H54 (cell line): Measurements from ENCODE around the gene ATP8B2.
"Not testable (repeated sequence)": the region's sequence is repeated elsewhere in the genome, so short reads cannot be mapped to it uniquely, and the experiment has no call there.

Experiments used
- DNase-seq: peaks from one replicate; pipeline ENCODE4 v3.0.0; 2011; ENCODE audit warnings: low spot score, mixed read lengths; ENCODE audit not compliant: insufficient read length
- FAIRE-seq: peaks from 3 replicates; lab custom pipeline; 2011; peaks lifted over from hg19 to GRCh38; lab: Jason Lieb, UNC
- POLR2A ChIP-seq: IDR thresholded peaks from 2 replicates; pipeline ENCODE4 v1.6.1; 2011; ENCODE audit warnings: low read depth, mild to moderate bottlenecking, low read length

Gene ATP8B2

GRCh38 chr1:154329551-154330131 lies 4.3 kb downstream of the ATP8B2 start:
- TF ChIP-seq POLR2A, result no peak
- DNase-seq (no peak), FAIRE-seq (no peak)

GRCh38 chr1:154330669-154331068 lies 5.3 kb downstream of the ATP8B2 start:
- DNase-seq (no peak), FAIRE-seq (no peak)
- no peak for TF ChIP-seq POLR2A

GRCh38 chr1:154334079-154335024 lies 9.0 kb downstream of the ATP8B2 start:
- no peak for FAIRE-seq
- DNase-seq, result no peak
- no peak for TF ChIP-seq POLR2A

- TF ChIP-seq POLR2A, result no peak
- DNase-seq, result peak; percentile 78
- no peak for FAIRE-seq
Measured at GRCh38 chr1:154335025-154335714, 9.8 kb downstream of the ATP8B2 start.

GRCh38 chr1:154337253-154337894 lies 12.0 kb downstream of the ATP8B2 start:
- FAIRE-seq (no peak), DNase-seq (no peak)
- TF ChIP-seq POLR2A, result no peak

- TF ChIP-seq POLR2A, result no peak
- FAIRE-seq (no peak), DNase-seq (no peak)
Measured at GRCh38 chr1:154338875-154339274, 13.6 kb downstream of the ATP8B2 start.

GRCh38 chr1:154341366-154341765 lies 16.0 kb downstream of the ATP8B2 start:
- FAIRE-seq, DNase-seq: not testable (repeated sequence)

- no peak for DNase-seq
- no peak for FAIRE-seq
- no peak for TF ChIP-seq POLR2A
Measured at GRCh38 chr1:154342132-154342531, 16.8 kb downstream of the ATP8B2 start.

GRCh38 chr1:154342836-154343472 lies 17.6 kb downstream of the ATP8B2 start:
- FAIRE-seq (no peak), DNase-seq (no peak)
- TF ChIP-seq POLR2A, result no peak

- no peak for TF ChIP-seq POLR2A
- DNase-seq, result no peak
- no peak for FAIRE-seq
Measured at GRCh38 chr1:154344977-154345837, 19.9 kb downstream of the ATP8B2 start.

GRCh38 chr1:154346276-154346917 lies 21.1 kb downstream of the ATP8B2 start:
- no peak for TF ChIP-seq POLR2A
- DNase-seq, result no peak
- no peak for FAIRE-seq

- no peak for DNase-seq
- FAIRE-seq, result no peak
- no peak for TF ChIP-seq POLR2A
Measured at GRCh38 chr1:154347961-154348360, 22.6 kb downstream of the ATP8B2 start.
